Epithelial cell of proximal tubule (primary cell): ENCODE results near the gene UPK3BL2. TPM values are rescaled to one million over a fixed set of nuclear protein-coding genes. Genes with fewer than 3 reads are reported as not detected.
"Not testable (repeated sequence)": the region's sequence is repeated elsewhere in the genome, so short reads cannot be mapped to it uniquely, and the experiment has no call there.

Experiments
- DNase-seq: peaks from one replicate; pipeline ENCODE4 v3.0.0-alpha.2; 2011; ENCODE audit warnings: low read depth
- H3K4me3 ChIP-seq: 2 replicates; pipeline ENCODE4 v1.5.1; 2011; ENCODE audit warnings: low read depth, mild to moderate bottlenecking, low read length
- CTCF ChIP-seq: conservative IDR thresholded peaks from 2 replicates; pipeline ENCODE4 v1.5.1; 2012; ENCODE audit warnings: low read depth, mild to moderate bottlenecking, low read length
- total RNA-seq: library from RNA; depleted of rRNA; stranded (reverse); fragments of >200 nt; gene quantifications from 2 replicates; pipeline ENCODE4 v1.2.3, GENCODE V29; 2015

The UPK3BL2 gene, protein sequence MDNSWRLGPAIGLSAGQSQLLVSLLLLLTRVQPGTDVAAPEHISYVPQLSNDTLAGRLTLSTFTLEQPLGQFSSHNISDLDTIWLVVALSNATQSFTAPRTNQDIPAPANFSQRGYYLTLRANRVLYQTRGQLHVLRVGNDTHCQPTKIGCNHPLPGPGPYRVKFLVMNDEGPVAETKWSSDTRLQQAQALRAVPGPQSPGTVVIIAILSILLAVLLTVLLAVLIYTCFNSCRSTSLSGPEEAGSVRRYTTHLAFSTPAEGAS
- total RNA-seq, result 1.0 and 2.2 TPM in 2 replicates

- DNase-seq, H3K4me3 ChIP-seq: not testable (repeated sequence)
These were observed at the start of gene UPK3BL2 for GRCh38 chr7:102543596-102543995. Gene UPK3BL2, minus strand, starts transcription at chr7:102543696. Its CDS starts 60 bp downstream, at chr7:102543636.

- DNase-seq, H3K4me3 ChIP-seq: not testable (repeated sequence)
These were observed 49.1 kb upstream of the UPK3BL2 start for GRCh38 chr7:102592477-102593019.

GRCh38 chr7:102589857-102590256 lies 46.4 kb upstream of the UPK3BL2 start:
- H3K4me3 ChIP-seq, DNase-seq: not testable (repeated sequence)

- DNase-seq, result not testable (repeated sequence)
These were observed 40.0 kb upstream of the UPK3BL2 start for GRCh38 chr7:102583495-102583894.

GRCh38 chr7:102581722-102582121 lies 38.2 kb upstream of the UPK3BL2 start:
- not testable (repeated sequence) for H3K4me3 ChIP-seq, DNase-seq

More at GRCh38 chr7:102583495-102583894, 40.0 kb upstream of the UPK3BL2 start:
- not testable (repeated sequence) for H3K4me3 ChIP-seq

DNA sequence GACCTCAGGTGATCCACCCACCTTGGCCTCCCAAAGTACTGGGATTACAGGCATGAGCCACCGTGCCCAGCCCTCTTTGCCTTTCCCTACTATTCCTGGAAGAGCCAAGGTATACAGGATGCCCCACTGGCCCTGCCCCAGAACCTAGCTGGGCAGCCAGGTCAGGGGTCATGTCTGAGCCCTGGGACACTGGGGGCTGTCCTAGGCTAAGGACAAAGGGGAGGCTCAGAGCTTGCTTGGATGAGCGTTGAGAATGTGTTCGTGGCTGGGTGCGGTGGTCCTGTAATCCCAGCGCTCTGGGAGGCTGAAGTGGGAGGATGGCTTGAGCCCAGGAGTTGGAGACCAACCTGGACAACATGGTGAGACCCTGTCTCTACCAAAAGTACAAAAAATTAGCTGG lies 35.0 kb upstream of the UPK3BL2 start:
- not testable (repeated sequence) for H3K4me3 ChIP-seq, DNase-seq

GRCh38 chr7:102577315-102578240 lies 34.1 kb upstream of the UPK3BL2 start:
- not testable (repeated sequence) for H3K4me3 ChIP-seq, DNase-seq

DNA sequence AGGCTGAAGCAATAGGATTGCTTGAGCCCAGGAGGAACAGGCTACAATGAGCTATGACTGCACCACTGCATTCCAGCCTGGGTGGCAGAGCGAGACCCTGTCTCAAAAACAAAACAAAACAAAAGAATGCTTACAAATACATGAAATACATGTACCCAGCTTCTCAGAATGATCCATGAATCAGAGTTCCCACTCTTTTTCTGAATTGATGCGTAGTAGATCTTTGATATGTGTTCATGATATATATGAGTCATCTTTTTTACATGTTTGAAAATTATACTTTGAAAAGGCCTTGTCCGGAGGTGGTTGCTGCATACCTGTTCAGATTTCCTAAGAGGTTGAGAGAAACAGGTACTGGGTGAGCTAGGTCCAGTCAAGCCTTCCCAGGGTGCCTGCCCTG lies 32.9 kb upstream of the UPK3BL2 start:
- H3K4me3 ChIP-seq, DNase-seq: not testable (repeated sequence)

DNA sequence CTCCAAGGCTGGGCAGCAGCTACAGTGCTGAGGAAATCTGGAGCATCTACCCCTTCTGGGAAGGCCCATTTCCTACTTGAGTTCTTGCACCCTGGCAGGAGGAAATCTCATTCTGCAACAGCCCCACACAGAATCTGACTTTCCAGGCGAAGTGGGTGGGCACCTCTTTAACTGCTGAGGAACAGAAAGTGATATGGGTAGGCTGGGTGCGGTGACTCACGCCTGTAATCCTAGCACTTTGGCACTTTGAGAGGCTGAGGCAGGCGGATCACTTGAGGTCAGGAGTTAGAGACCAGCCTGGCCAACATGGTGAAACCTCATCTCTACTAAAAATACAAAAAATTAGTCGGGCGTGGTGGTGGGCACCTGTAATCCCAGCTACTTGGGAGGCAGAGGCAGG lies 31.1 kb upstream of the UPK3BL2 start:
- H3K4me3 ChIP-seq, DNase-seq: not testable (repeated sequence)

- TF ChIP-seq CTCF, result peak; percentile 43
- not testable (repeated sequence) for DNase-seq
These were observed 29.1 kb upstream of the UPK3BL2 start, which contains the start of gene POLR2J3 for GRCh38 chr7:102572261-102573239. Gene POLR2J3, minus strand, starts transcription at chr7:102572583. Its CDS starts 62 bp downstream, at chr7:102572521.

GRCh38 chr7:102568620-102569019 lies 25.1 kb upstream of the UPK3BL2 start:
- not testable (repeated sequence) for H3K4me3 ChIP-seq, DNase-seq

More at GRCh38 chr7:102572261-102573239, 29.1 kb upstream of the UPK3BL2 start, which contains the start of gene POLR2J3:
- H3K4me3 ChIP-seq, result peak within 1 kb of the TSS; percentile 68

GRCh38 chr7:102550808-102551422 lies 7.4 kb upstream of the UPK3BL2 start, which contains the start of gene SPDYE2:
Gene SPDYE2, plus strand, starts transcription at chr7:102551226. Its CDS starts 2,030 bp downstream, at chr7:102553256.
- H3K4me3 ChIP-seq, DNase-seq: not testable (repeated sequence)

DNA sequence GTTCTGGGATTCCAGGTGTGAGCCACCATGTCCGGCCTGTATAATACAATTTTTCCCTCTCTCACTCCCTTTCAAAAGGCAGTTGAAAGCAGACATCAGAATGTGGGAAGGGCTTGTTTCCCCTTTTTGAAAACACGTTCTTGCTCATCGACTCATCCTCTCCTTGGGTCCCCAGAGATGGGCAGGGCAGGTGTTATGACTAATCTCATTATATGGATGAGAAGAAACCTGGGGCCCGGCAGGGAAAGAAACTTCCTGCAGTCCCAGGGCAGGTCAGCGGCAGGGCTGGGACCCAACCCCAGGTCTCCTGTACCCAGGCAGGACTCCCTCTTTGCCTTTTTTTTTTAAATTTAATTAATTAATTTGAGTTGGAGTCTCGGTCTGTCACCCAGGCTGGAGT lies 2.9 kb upstream of the UPK3BL2 start:
- DNase-seq, H3K4me3 ChIP-seq: not testable (repeated sequence)

- not testable (repeated sequence) for H3K4me3 ChIP-seq, DNase-seq
These were observed 1.8 kb upstream of the UPK3BL2 start for GRCh38 chr7:102545288-102545687.

GRCh38 chr7:102544372-102544771 lies 876 bp upstream of the UPK3BL2 start:
- H3K4me3 ChIP-seq, DNase-seq: not testable (repeated sequence)

DNA sequence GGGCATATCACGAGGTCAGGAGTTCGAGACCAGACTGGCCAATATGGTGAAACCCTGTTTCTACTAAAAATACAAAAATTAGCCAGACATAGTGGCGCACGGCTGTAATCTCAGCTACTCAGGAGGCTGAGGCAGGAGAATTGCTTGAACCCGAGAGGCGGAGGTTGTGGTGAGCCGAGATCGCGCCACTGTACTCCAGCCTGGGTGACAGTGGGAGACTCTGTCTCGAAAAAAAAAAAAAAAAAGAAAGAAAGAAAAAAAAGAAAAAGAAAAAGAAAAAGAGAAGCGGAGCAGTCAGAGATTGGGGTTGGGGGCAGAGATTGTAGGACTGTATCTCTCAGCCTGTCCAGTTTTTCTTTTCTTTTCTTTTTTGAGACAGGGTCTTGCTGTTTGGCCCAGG lies 725 bp downstream of the UPK3BL2 start:
- not testable (repeated sequence) for H3K4me3 ChIP-seq, DNase-seq
